ENCODE data around the gene GMCL1. TPM values are rescaled to one million over a fixed set of nuclear protein-coding genes. Genes with fewer than 3 reads are reported as not detected.

GMCL1 gene
- total RNA-seq, result 7.5 and 9.1 TPM in 2 replicates

GRCh38 chr2:69829256-69830044 is at the start of gene GMCL1:
GMCL1 (plus strand) TSS chr2:69829660; CDS start chr2:69829893, 233 bp downstream.

GRCh38 chr2:69893684-69894551 is 64.5 kb downstream of the GMCL1 start, which contains the start of gene SNRNP27:
SNRNP27 (plus strand) TSS chr2:69893956; CDS start chr2:69893985, 29 bp downstream.

GRCh38 chr2:69914950-69915945 is 85.8 kb downstream of the GMCL1 start, which contains the start of gene MXD1:
MXD1 (plus strand) TSS chr2:69915109; CDS start chr2:69915331, 222 bp downstream.

Small RNA genes within 50 kb of the gene (small RNA-seq; reads per million reads assigned to genes)
- gene RPL23AP92, result not detected

Other genes with a start within 250 kb of the GMCL1 start
- 80.4 and 85.7 TPM in 2 replicates for gene AAK1, start 185.9 kb upstream of the GMCL1 start, total RNA-seq
- gene ANXA4, start 87.5 kb upstream of the GMCL1 start, total RNA-seq, result 68.0 and 86.7 TPM in 2 replicates
- 22.8 and 27.6 TPM in 2 replicates for gene SNRNP27, start 64.3 kb downstream of the GMCL1 start, total RNA-seq
- 4.0 and 4.7 TPM in 2 replicates for gene MXD1, start 85.4 kb downstream of the GMCL1 start, total RNA-seq
- gene ASPRV1, start 132.0 kb downstream of the GMCL1 start, total RNA-seq, result 0.12 and 0.32 TPM in 2 replicates

All from hair follicle dermal papilla cell (primary cell).